ENCODE measurements around the gene SLC7A4.
"Not testable (repeated sequence)": the region's sequence is repeated elsewhere in the genome, so short reads cannot be mapped to it uniquely, and the experiment has no call there.

Gene SLC7A4

GRCh38 chr22:21014726-21015465 is 17.5 kb downstream of the SLC7A4 start, which contains the start of gene P2RX6:
TSS of gene P2RX6 (plus strand) at chr22:21015165. CDS start at chr22:21015175, 10 bp downstream.
- DNase-seq: no peak

DNA sequence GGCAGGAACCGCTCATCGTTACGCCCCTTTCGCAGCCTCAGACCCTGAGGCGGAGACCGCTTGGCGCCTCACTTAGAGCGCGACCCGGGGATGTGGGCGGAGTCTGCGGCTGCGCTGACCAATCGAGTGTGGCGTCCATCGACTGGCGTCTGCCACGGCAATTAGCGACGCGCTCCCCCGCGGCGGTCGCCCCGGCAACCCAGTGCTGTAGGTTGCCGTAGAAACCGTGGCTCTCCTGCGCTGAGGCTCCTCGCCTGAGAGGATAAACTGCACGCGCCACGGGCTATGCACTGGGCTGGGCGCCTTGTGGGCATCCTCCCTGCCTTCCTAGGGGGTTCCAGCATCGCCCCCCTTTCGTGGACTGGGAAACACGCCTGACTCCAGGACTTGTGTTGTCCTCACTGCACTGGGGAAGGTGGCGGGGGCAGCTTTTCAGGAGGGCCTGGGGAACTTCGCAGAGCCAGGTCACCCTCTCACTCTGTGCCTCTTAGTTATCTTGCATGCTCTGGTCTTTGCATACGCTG is 18.1 kb downstream of the SLC7A4 start:
- peak; percentile 70 for DNase-seq

DNA sequence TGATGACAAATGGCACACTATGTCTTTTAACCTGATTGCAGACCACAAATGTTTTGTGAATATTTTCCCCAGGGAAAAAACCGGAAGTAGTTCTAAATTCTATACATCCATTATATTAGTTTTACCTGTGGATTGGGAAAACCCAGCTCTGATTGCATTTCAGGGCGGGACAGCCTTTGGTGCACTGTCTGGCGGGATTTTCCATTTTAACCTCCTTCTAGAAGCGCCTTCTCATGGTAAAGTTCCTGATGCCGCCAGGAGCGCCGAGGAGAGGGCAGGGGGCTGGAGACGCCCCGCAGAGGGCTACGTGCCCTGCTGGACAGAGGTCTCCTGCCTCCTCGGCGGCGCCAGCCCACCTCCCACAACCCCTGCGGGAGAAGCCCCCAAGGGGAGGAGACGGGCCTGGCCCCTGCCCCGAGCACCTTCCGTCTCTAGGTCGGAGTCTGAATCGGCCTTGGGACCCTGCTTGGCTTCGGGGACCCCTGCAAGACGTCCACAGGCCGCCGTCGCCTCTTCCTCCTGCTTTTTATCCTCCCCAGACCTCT is 18.6 kb downstream of the SLC7A4 start:
- no peak for DNase-seq

DNA sequence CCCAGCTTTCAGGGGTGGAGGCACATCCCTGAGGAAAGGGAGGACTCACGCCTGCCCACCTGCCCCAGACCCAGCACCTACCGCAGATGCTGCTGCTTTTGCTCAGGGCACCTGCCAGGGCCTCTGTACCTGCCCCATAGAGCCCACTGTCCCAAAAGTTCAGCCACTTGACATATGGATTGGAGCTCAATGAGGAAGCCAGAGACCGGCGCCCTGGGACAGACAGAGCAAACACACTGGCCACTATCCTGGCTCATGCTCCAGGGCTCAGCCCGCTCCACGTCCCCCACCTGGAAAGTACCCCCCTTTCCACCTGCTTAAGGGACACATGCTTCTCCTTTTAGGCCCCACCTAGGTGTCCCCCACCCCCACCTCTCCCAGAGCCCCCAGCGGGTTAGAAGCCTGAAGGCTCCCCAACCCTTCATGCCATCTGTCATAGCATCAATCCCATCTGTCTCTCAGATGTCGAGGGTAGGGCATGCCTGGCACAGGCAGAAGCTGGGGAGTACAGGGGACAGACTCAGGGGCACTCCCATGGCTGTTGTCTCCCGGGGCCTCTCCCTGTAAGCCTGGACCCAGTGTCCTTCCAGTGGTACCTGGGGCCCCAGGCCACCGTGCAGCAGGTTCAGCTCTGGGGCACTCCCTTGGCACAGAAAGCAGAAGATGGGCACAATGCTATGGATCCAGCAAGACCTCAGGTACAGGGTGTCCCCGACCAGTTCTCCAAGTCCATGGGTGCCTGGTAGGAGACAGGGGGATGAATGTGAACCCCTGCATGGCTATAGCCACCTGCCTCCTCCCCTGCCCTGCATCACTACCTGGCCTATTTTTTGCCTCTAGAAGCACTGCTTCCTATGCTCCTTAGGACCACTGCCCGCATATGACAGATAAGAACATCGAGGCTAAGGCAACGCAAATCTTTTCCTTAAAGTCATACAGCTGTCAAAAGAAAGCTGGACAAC is 19.6 kb downstream of the SLC7A4 start:
- DNase-seq: no peak

GRCh38 chr22:21010426-21011113 is 21.8 kb downstream of the SLC7A4 start:
- DNase-seq: no peak

DNA sequence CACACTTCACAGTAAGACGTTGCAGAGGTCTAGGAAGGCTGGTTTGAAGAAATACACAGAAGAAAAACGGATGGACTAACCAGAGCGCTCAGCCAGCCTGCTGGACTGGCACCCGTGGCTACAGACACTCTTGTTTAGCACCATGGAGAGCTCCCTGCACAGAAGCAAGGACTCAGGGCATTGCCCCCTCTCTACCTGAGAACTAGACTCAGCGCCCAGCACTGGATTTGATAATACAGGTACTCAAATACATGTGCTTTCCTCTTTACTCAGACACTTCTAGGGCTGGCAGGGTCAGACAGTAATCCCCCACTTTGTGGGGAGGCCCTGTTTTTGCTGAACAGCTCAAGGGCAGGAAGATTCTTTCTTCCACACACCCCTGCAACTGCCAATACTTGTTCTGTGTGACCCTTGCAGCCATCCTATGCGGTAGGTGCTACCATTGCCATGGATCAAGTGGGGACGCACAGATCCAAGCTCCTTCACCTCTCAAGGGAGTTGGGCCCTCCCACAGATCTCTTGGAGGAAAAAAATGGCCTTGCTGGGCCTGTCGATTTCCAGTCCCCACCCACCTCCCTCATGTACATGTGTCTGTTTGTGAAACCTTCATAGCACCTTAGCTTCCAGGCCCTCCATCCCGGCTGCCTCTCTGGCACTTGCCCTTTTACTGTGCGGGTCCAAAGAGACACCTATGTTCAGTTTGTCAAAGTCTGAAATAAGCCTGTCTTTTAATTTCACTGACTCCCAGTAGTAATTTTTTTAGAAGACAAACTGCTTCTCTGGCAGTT is 22.5 kb downstream of the SLC7A4 start:
- no peak for DNase-seq

- not testable (repeated sequence) for DNase-seq
Measured at GRCh38 chr22:21009208-21009607, 23.2 kb downstream of the SLC7A4 start.

DNA sequence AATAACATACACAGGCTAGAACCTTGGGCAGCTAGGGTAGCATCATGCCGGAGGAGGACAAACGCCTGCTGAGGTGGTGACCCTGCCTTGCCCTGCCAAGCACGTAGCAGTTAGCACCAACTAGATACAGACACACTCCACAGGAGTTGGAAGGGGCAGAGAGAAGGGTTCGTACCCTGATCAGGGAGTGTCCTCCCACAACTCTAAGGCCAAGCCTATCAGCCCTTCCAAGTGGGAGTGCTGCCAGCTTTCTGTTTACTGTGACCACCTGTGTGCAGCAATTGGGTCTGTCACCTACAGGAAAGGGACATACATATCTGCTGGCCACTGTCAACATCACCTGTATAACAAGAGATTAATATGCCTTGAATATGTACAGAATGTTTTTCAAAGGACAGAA is 28.6 kb downstream of the SLC7A4 start:
- DNase-seq: no peak

GRCh38 chr22:21001601-21002325 is 30.6 kb downstream of the SLC7A4 start, which contains the start of gene THAP7:
TSS of gene THAP7 (minus strand) at chr22:21002118. CDS start at chr22:21001911, 207 bp downstream.
- DNase-seq: peak; percentile 91

GRCh38 chr22:21000987-21001600 is 31.3 kb downstream of the SLC7A4 start:
- DNase-seq: no peak

DNA sequence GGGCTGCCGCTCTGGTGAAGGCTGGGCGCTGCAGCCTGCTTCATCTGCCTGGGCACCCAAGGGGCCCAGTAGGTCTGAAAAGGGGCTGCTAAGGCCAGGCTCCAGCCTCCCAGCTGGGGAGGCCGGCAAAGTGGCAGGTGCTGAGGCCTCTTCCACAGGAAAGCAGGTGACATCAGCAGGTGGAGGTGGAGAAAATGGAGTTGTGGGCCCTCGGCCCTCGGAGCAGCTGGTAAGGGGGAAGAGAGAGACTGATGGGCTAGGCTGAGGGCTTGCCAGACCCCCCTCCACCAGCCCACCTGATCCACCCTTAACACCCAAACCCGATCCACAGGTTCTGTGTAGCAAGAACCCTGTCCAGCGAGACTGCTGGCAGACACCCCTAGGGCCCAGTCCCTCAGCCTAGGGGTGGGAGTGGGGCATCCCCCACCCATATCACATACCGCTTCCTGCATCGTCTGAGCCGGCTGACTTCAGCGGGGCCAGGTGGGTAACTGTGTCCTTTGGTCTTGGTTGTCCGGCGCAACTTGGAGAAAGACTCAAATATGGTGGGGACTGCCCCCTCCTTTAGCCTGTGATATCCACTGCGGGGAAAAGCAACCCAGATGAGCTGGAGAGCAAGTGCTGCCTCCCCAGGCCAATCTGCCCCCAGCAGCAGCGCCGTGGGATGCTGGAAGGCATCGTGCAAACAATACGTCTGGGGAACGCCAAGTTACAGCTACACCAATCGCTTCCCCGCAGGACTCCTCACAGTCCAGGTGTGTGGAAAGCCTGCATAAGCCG is 32.0 kb downstream of the SLC7A4 start:
- DNase-seq: no peak

- DNase-seq: no peak
Measured at GRCh38 chr22:20999350-21000206, 32.8 kb downstream of the SLC7A4 start.

DNA sequence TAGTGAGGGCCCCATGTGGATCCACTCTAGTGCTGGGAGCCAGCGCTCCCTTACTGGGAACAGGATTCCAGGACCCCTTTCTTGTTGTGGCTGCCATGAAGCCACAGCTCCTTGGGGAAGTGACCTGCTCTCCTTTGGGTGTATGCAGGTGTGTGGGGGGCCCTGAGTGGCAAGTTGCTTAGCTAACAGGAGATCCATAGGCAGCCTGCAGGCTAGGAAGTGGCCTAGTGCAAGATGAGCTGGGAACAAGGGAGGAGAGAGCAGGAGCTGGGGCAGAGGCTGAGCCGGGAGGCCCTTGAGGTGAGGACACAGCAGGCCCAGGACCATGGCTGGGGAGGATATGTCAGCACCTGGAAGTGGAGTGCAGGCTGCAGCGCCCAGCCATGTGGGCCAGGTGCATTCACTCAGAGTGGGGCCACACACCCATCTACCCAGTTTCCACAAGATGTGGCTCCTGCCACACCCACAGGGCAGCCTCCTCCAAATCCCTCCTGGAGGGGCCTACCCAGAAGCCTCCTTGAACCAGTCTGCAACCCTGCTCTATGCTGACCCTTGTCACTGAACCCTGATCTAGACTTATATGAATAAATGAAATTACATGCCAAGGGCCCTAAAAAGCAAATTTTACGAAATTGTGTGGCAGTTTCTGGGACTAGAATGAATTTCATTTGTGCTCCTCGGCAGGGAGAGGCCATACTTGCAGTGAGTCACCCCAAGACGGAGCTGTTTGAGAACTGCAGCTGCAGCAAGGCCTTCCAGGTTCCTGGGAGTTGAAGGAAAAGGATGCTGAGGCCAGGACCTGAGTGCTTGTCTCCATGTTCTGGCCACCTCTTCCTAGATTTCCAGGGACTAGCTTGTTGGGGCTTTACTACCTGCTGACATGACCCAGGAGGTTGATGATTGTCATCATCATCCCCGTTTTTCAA is 33.7 kb downstream of the SLC7A4 start:
- no peak for DNase-seq

DNA sequence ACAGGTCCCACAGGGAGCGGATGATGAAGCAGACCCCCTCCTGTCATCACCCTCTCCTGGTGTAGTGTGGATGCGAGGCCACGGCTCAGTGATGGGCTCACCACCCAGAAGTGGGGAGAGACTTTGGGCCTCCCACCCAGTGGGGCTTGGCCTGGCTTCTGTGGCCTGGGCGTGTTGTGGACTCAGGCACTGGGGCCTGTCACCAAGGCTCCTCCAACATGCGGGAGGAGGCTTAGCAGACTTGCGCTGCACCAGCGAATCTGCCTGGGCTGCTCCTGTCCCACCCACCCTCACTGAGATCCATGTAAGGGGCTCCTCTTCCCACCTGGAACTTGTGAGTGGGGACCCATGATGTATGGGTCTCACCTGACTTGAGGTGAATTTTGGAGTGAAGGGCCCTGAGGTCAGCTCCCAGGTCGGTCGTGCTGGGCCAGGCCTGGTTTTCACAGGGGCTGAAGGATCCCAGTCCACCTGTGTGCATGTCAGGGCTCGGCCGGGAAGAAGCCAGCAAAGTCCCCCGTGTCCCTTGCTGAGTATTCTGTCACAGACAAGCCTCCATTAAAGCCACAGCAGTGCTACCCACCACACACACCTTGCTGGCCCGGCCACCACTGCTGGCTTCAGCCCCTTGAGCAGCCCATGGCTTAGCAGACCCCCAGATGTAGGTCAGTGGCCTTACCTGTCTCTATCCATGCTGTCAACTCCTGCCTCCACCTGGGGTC is 34.7 kb downstream of the SLC7A4 start:
- DNase-seq: no peak

GRCh38 chr22:20996598-20997535 is 35.5 kb downstream of the SLC7A4 start:
- no peak for DNase-seq

DNA sequence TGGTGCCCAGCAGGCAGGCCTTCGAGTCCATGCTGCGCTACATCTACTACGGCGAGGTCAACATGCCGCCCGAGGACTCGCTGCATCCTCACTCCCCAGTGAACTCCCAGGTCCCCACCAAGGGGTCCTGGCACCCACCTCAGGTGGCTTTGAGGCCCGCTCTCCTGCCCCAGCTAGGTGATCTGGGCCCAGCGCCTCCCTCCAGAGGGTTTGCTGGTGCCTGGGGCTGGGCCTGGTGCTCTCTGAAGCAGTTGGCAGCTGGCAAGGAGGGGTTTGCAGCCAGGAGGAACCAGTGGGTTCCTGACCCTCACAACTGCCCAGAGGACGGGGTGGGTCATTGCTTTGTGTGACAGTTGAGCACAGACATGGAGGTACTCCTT is 36.3 kb downstream of the SLC7A4 start:
- DNase-seq: no peak

All from effector CD8-positive, alpha-beta T cell (primary cell).